HepG2 (cell line): Measurements from ENCODE around the gene PALM3. TPM values are rescaled to one million over a fixed set of nuclear protein-coding genes. Genes with fewer than 3 reads are reported as not detected.
A peak's percentile ranks its signal among the peaks of the same experiment; 100 is the strongest.

Experiments
- AKAP8 ChIP-seq: sonication (generic); formaldehyde crosslinking; IDR thresholded peaks from 2 replicates; pipeline ENCODE4 v1.5.1; 2020; ENCODE audit warnings: mild to moderate bottlenecking, missing genetic modification reagents
- CHD2 ChIP-seq: IDR thresholded peaks from 2 replicates; pipeline ENCODE4 v1.6.1; 2011; ENCODE audit warnings: low read depth, low read length, improper control_type of control experiment
- CREB1 ChIP-seq, 2 experiments: fragments of 450-650 bp in 1 of 2; IDR thresholded peaks; 2 replicates each; pipeline ENCODE4 v1.6.1; 2016 to 2017; ENCODE audit warnings: control low read depth in 1 of 2, mild to moderate bottlenecking in 1 of 2, missing compliant biosample characterization in 1 of 2, missing genetic modification characterization in 1 of 2
- FOSL1 ChIP-seq: sonication (generic); formaldehyde crosslinking; IDR thresholded peaks from 2 replicates; pipeline ENCODE4 v1.9.0; 2021; ENCODE audit warnings: missing genetic modification reagents, borderline replicate concordance
- GLI4 ChIP-seq: sonication (generic); formaldehyde crosslinking; IDR thresholded peaks from 2 replicates; pipeline ENCODE4 v1.5.1; 2020; ENCODE audit warnings: missing genetic modification reagents, mild to moderate bottlenecking, moderate library complexity, borderline replicate concordance
- HNF4G ChIP-seq, 2 experiments: sonication (generic) in 1 of 2; formaldehyde crosslinking in 1 of 2; IDR thresholded peaks; 2 replicates each; pipeline versions ENCODE4 v1.4.0 to v1.6.1; 2011 to 2020; ENCODE audit warnings: borderline replicate concordance in 2 of 2, low read depth in 2 of 2, mild to moderate bottlenecking in 2 of 2, low read length in 1 of 2, missing genetic modification reagents in 1 of 2, moderate library complexity in 1 of 2
- HOXA7 ChIP-seq: sonication (generic); formaldehyde crosslinking; IDR thresholded peaks from 2 replicates; pipeline ENCODE4 v1.8.1; 2022; ENCODE audit warnings: mild to moderate bottlenecking, missing genetic modification reagents, moderate library complexity
- MZF1 ChIP-seq: sonication (generic); formaldehyde crosslinking; IDR thresholded peaks from 2 replicates; pipeline ENCODE4 v1.8.1; 2023; ENCODE audit warnings: mild to moderate bottlenecking, missing genetic modification reagents, borderline replicate concordance
- NONO ChIP-seq, 2 experiments: fragments of 450-650 bp in 1 of 2; sonication (generic) in 1 of 2; formaldehyde crosslinking in 1 of 2; IDR thresholded peaks in 1 of 2; conservative IDR thresholded peaks in 1 of 2; 2 replicates each; pipeline versions ENCODE4 v1.6.1 to v1.8.0; 2017 to 2022; ENCODE audit warnings: mild to moderate bottlenecking in 1 of 2, missing genetic modification reagents in 1 of 2, moderate library complexity in 1 of 2
- RCOR2 ChIP-seq: IDR thresholded peaks from 2 replicates; pipeline ENCODE4 v1.6.1; 2016; ENCODE audit warnings: missing biosample characterization, missing genetic modification reagents
- TAF15 ChIP-seq: fragments of 200-400 bp; formaldehyde crosslinking; IDR thresholded peaks from one replicate; pipeline ENCODE4 v1.6.1; 2018; ENCODE audit warnings: mild to moderate bottlenecking, low read depth, low read length; ENCODE audit not compliant: poor library complexity, severe bottlenecking
- TMF1 ChIP-seq: sonication (generic); formaldehyde crosslinking; IDR thresholded peaks from 2 replicates; pipeline ENCODE4 v1.8.1; 2022; ENCODE audit warnings: low read depth, missing genetic modification reagents
- ZBTB3 ChIP-seq: sonication (generic); formaldehyde crosslinking; IDR thresholded peaks from 2 replicates; pipeline ENCODE4 v1.4.0; 2020; ENCODE audit warnings: low read depth, mild to moderate bottlenecking, moderate library complexity, missing genetic modification reagents, borderline replicate concordance
- ZNF143 ChIP-seq: sonication (generic); formaldehyde crosslinking; IDR thresholded peaks from 2 replicates; pipeline ENCODE4 v1.4.0; 2020; ENCODE audit warnings: missing genetic modification reagents
- ZNF552 ChIP-seq: sonication (generic); formaldehyde crosslinking; IDR thresholded peaks from 2 replicates; pipeline ENCODE4 v1.9.0; 2022; ENCODE audit warnings: missing genetic modification reagents, mild to moderate bottlenecking, borderline replicate concordance
- ZNF557 ChIP-seq: sonication (generic); formaldehyde crosslinking; IDR thresholded peaks from 2 replicates; pipeline ENCODE4 v1.4.0; 2020; ENCODE audit warnings: missing genetic modification reagents
- ZNF703 ChIP-seq: sonication (generic); formaldehyde crosslinking; IDR thresholded peaks from 2 replicates; pipeline ENCODE4 v1.5.1; 2020; ENCODE audit warnings: missing genetic modification reagents, mild to moderate bottlenecking, moderate library complexity, borderline replicate concordance
- ZNF749 ChIP-seq: sonication (generic); formaldehyde crosslinking; IDR thresholded peaks from 2 replicates; pipeline ENCODE4 v1.8.0; 2022; ENCODE audit warnings: mild to moderate bottlenecking, missing genetic modification reagents, moderate library complexity, borderline replicate concordance
- polyA plus RNA-seq, 8 experiments: library from polyadenylated mRNA; depleted of rRNA in 3 of 8; stranded (reverse) in 7 of 8; unstranded in 1 of 8; fragments of >200 nt; fragmentation: Illumina TruSeq in 4 of 8; extraction: Trizol in 4 of 8; gene quantifications; 2 replicates each; pipeline versions ENCODE4 v1.2.1 to v1.2.3, GENCODE V29; 2011 to 2016; ENCODE audit warnings: low read depth in 4 of 8, missing spikeins in 1 of 8, mixed read lengths in 1 of 8; ENCODE audit not compliant: insufficient read depth in 1 of 8
- total RNA-seq, 5 experiments: library from RNA; depleted of rRNA; stranded (reverse); fragments of >200 nt; fragmentation: Illumina TruSeq; extraction: Trizol; gene quantifications; 2 replicates each; pipeline ENCODE4 v1.2.3, GENCODE V29; 2016; ENCODE audit warnings: low read depth in 1 of 5
- TF ChIP-seq, protein P1 (sequence below): IDR thresholded peaks from 2 replicates; pipeline ENCODE4 v1.4.0; 2020; ENCODE audit warnings: mild to moderate bottlenecking, missing genetic modification reagents
- TF ChIP-seq, protein P2 (sequence below): sonication (generic); formaldehyde crosslinking; IDR thresholded peaks from 2 replicates; pipeline ENCODE4 v1.4.0; 2020; ENCODE audit warnings: missing genetic modification reagents
- TF ChIP-seq, protein P3 (sequence below): sonication (generic); formaldehyde crosslinking; IDR thresholded peaks from 2 replicates; pipeline ENCODE4 v1.5.1; 2020; ENCODE audit warnings: missing genetic modification reagents, mild to moderate bottlenecking, borderline replicate concordance

The PALM3 gene
- total and polyA plus RNA-seq, 2 of the 13 experiments (the other 11 are each of a cell fraction or from before 2014, with no cell fraction given), result 0.79 to 2.4 TPM

DNA sequence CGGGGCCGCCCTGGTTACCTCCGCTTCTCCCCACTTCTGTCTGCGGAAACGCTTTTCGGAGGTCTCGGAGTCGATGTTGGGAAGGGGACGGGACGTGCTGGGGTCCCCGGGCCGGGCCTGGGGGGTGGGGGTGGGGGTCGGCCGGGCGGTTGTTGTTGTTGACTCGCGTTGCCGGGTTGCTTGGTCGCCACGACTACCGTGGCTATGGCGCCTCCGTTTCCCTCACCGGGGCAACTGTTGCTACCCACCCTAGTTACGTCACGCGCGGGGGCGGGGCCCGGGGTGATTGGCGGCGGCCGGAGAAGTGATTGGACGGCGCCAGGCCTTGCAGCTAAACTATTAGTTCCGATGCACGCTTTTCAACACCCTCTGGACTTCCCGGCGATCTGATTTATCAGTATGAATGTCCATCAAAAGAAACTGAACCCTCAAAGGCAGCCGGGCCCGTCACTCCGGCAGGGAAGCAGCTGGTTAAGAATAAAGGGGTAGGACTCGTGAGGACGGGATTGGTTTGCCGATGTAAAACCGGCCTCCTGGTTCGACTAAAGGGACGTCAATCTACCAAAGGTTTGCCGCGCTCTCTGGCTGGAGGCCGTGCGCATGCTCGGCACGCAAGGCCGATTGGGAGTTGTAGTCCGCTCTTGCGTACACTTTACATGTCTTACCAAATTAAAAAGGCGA lies 55.7 kb downstream of the PALM3 start, which contains the start of gene RFX1 (continued):
- TF ChIP-seq ZNF552 (CRISPR knock-in tag) (no peak), HNF4G (IDR thresholded peaks at IDR 0.05; ENCODE audit: borderline replicate concordance, low read depth, low read length) (peak; percentile 4; the same call in 1 of the 2 replicates), HNF4G (CRISPR knock-in tag; IDR thresholded peaks at IDR 0.05; ENCODE audit: borderline replicate concordance, low read depth) (no peak), ZNF703 (CRISPR knock-in tag) (no peak), ZBTB3 (CRISPR knock-in tag) (no peak), ZNF143 (CRISPR knock-in tag) (peak; percentile 100), CREB1 (IDR thresholded peaks at IDR 0.05) (peak; percentile 90), CREB1 (CRISPR knock-in tag; IDR thresholded peaks at IDR 0.05) (no peak), NONO (IDR thresholded peaks at IDR 0.05) (no peak), NONO (CRISPR knock-in tag; conservative IDR thresholded peaks at IDR 0.05) (no peak), RCOR2 (CRISPR knock-in tag) (no peak), TAF15 (peak; percentile 71), CHD2 (peak; percentile 82), TMF1 (CRISPR knock-in tag) (no peak), AKAP8 (CRISPR knock-in tag) (no peak), HOXA7 (no peak), MZF1 (no peak), GLI4 (no peak), ZNF749 (CRISPR knock-in tag) (no peak), FOSL1 (CRISPR knock-in tag) (no peak), ZNF557 (CRISPR knock-in tag) (no peak)
- TF ChIP-seq, protein P1, sequence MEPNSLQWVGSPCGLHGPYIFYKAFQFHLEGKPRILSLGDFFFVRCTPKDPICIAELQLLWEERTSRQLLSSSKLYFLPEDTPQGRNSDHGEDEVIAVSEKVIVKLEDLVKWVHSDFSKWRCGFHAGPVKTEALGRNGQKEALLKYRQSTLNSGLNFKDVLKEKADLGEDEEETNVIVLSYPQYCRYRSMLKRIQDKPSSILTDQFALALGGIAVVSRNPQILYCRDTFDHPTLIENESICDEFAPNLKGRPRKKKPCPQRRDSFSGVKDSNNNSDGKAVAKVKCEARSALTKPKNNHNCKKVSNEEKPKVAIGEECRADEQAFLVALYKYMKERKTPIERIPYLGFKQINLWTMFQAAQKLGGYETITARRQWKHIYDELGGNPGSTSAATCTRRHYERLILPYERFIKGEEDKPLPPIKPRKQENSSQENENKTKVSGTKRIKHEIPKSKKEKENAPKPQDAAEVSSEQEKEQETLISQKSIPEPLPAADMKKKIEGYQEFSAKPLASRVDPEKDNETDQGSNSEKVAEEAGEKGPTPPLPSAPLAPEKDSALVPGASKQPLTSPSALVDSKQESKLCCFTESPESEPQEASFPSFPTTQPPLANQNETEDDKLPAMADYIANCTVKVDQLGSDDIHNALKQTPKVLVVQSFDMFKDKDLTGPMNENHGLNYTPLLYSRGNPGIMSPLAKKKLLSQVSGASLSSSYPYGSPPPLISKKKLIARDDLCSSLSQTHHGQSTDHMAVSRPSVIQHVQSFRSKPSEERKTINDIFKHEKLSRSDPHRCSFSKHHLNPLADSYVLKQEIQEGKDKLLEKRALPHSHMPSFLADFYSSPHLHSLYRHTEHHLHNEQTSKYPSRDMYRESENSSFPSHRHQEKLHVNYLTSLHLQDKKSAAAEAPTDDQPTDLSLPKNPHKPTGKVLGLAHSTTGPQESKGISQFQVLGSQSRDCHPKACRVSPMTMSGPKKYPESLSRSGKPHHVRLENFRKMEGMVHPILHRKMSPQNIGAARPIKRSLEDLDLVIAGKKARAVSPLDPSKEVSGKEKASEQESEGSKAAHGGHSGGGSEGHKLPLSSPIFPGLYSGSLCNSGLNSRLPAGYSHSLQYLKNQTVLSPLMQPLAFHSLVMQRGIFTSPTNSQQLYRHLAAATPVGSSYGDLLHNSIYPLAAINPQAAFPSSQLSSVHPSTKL (CRISPR knock-in tag), result no peak
- TF ChIP-seq, protein P2, sequence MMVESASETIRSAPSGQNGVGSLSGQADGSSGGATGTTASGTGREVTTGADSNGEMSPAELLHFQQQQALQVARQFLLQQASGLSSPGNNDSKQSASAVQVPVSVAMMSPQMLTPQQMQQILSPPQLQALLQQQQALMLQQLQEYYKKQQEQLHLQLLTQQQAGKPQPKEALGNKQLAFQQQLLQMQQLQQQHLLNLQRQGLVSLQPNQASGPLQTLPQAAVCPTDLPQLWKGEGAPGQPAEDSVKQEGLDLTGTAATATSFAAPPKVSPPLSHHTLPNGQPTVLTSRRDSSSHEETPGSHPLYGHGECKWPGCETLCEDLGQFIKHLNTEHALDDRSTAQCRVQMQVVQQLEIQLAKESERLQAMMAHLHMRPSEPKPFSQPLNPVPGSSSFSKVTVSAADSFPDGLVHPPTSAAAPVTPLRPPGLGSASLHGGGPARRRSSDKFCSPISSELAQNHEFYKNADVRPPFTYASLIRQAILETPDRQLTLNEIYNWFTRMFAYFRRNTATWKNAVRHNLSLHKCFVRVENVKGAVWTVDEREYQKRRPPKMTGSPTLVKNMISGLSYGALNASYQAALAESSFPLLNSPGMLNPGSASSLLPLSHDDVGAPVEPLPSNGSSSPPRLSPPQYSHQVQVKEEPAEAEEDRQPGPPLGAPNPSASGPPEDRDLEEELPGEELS (CRISPR knock-in tag), result no peak
- TF ChIP-seq, protein P3, sequence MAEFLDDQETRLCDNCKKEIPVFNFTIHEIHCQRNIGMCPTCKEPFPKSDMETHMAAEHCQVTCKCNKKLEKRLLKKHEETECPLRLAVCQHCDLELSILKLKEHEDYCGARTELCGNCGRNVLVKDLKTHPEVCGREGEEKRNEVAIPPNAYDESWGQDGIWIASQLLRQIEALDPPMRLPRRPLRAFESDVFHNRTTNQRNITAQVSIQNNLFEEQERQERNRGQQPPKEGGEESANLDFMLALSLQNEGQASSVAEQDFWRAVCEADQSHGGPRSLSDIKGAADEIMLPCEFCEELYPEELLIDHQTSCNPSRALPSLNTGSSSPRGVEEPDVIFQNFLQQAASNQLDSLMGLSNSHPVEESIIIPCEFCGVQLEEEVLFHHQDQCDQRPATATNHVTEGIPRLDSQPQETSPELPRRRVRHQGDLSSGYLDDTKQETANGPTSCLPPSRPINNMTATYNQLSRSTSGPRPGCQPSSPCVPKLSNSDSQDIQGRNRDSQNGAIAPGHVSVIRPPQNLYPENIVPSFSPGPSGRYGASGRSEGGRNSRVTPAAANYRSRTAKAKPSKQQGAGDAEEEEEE (CRISPR knock-in tag), result no peak
